ENCODE measurements around the gene TBC1D5. TPM values are rescaled to one million over a fixed set of nuclear protein-coding genes. Genes with fewer than 3 reads are reported as not detected.

TBC1D5 gene
- total RNA-seq, 1 donor from 2014 or later = 108 TPM

GRCh38 chr3:17162116-17162515 is 580.3 kb downstream of the TBC1D5 start:
- H3K79me2 ChIP-seq (ENCODE audit: low read depth) = no peaks in the 10 kb centered on the region
- peaks cover 6% of the 10 kb centered on the region for H3K4me1 Mint-ChIP-seq
- H3K36me3 ChIP-seq = no peaks in the 10 kb centered on the region
- H3K27ac ChIP-seq = no peak overlapping the region
- no peaks in the 10 kb centered on the region for H3K27me3 ChIP-seq
- no peaks in the 10 kb centered on the region for H4K20me1 ChIP-seq (ENCODE audit: low read depth)
- no peak overlapping the region for H3K4me3 ChIP-seq
- DNase-seq (ENCODE audit: low spot score) = no peak
- no peak for TF ChIP-seq EZH2phosphoT487 (IDR thresholded peaks at IDR 0.05)
- TF ChIP-seq EZH2 (IDR thresholded peaks at IDR 0.05) = no peak
- no peak for TF ChIP-seq CTCF (IDR thresholded peaks at IDR 0.05)
- H3K9me3 Mint-ChIP-seq = no peaks in the 10 kb centered on the region
- H3K4me1 ChIP-seq = no peaks in the 10 kb centered on the region
- no peak overlapping the region for H3K27ac Mint-ChIP-seq
- no peak overlapping the region for H3K4me3 Mint-ChIP-seq
- H3K36me3 Mint-ChIP-seq = peaks cover 20% of the 10 kb centered on the region
- no peak overlapping the region for H3K4me2 ChIP-seq
- no peak overlapping the region for H2AFZ ChIP-seq (replicated peaks)
- peaks cover 4% of the 10 kb centered on the region for H3K27me3 Mint-ChIP-seq (ENCODE audit: insufficient read depth, low read depth)
- no peaks in the 10 kb centered on the region for H3K9me3 ChIP-seq (ENCODE audit: low read depth)
- H3F3A ChIP-seq (ENCODE audit: low read depth) = no peaks in the 10 kb centered on the region
- no peak overlapping the region for H3K9ac ChIP-seq

GRCh38 chr3:17160597-17160996 is 581.8 kb downstream of the TBC1D5 start:
- no peak overlapping the region for H2AFZ ChIP-seq (replicated peaks)
- Mint-ChIP-seq H3K27me3 (ENCODE audit: insufficient read depth, low read depth) (peaks cover 4% of the 10 kb centered on the region), H3K9me3 (no peaks in the 10 kb centered on the region), H3K36me3 (peaks cover 18% of the 10 kb centered on the region), H3K27ac (no peak overlapping the region), H3K4me1 (peaks cover 6% of the 10 kb centered on the region), H3K4me3 (no peak overlapping the region)
- H3K4me3 ChIP-seq = no peak overlapping the region
- H3K79me2 ChIP-seq (ENCODE audit: low read depth) = no peaks in the 10 kb centered on the region
- no peak overlapping the region for H3K9ac ChIP-seq
- no peaks in the 10 kb centered on the region for H3K36me3 ChIP-seq
- no peaks in the 10 kb centered on the region for H3K27me3 ChIP-seq
- no peaks in the 10 kb centered on the region for H3K4me1 ChIP-seq
- H3F3A ChIP-seq (ENCODE audit: low read depth) = no peaks in the 10 kb centered on the region
- TF ChIP-seq EZH2phosphoT487 (IDR thresholded peaks at IDR 0.05) (no peak), CTCF (IDR thresholded peaks at IDR 0.05) (no peak), EZH2 (IDR thresholded peaks at IDR 0.05) (no peak)
- DNase-seq (ENCODE audit: low spot score) = no peak
- no peak overlapping the region for H3K4me2 ChIP-seq
- no peak overlapping the region for H3K27ac ChIP-seq
- H4K20me1 ChIP-seq (ENCODE audit: low read depth) = no peaks in the 10 kb centered on the region
- no peaks in the 10 kb centered on the region for H3K9me3 ChIP-seq (ENCODE audit: low read depth)

- no peak overlapping the region for H3K4me2 ChIP-seq
- H3F3A ChIP-seq (ENCODE audit: low read depth) = no peaks in the 10 kb centered on the region
- no peaks in the 10 kb centered on the region for H3K9me3 ChIP-seq (ENCODE audit: low read depth)
- no peak overlapping the region for H3K4me3 Mint-ChIP-seq
- H3K27ac Mint-ChIP-seq = no peak overlapping the region
- no peaks in the 10 kb centered on the region for H3K36me3 ChIP-seq
- H3K4me3 ChIP-seq = no peak overlapping the region
- DNase-seq (ENCODE audit: low spot score) = no peak
- no peak overlapping the region for H3K27ac ChIP-seq
- no peak for TF ChIP-seq EZH2 (IDR thresholded peaks at IDR 0.05)
- TF ChIP-seq EZH2phosphoT487 (IDR thresholded peaks at IDR 0.05) = no peak
- TF ChIP-seq CTCF (IDR thresholded peaks at IDR 0.05) = no peak
- H3K9ac ChIP-seq = no peak overlapping the region
- no peaks in the 10 kb centered on the region for H3K9me3 Mint-ChIP-seq
- no peaks in the 10 kb centered on the region for H3K79me2 ChIP-seq (ENCODE audit: low read depth)
- no peaks in the 10 kb centered on the region for H3K27me3 ChIP-seq
- no peaks in the 10 kb centered on the region for H4K20me1 ChIP-seq (ENCODE audit: low read depth)
- H3K4me1 ChIP-seq = no peaks in the 10 kb centered on the region
- H3K4me1 Mint-ChIP-seq = peaks cover 6% of the 10 kb centered on the region
- H3K36me3 Mint-ChIP-seq = peaks cover 20% of the 10 kb centered on the region
- H3K27me3 Mint-ChIP-seq (ENCODE audit: insufficient read depth, low read depth) = no peaks in the 10 kb centered on the region
- H2AFZ ChIP-seq (replicated peaks) = no peak overlapping the region
Measured at GRCh38 chr3:17158941-17159682, 583.3 kb downstream of the TBC1D5 start.

All from neural progenitor cell (in vitro differentiated cells).